Measurements from ENCODE around the gene MSRB3.
A peak's percentile ranks its signal among the peaks of the same experiment; 100 is the strongest.
"Not testable (repeated sequence)": the region's sequence is repeated elsewhere in the genome, so short reads cannot be mapped to it uniquely, and the experiment has no call there.

The MSRB3 gene

DNA sequence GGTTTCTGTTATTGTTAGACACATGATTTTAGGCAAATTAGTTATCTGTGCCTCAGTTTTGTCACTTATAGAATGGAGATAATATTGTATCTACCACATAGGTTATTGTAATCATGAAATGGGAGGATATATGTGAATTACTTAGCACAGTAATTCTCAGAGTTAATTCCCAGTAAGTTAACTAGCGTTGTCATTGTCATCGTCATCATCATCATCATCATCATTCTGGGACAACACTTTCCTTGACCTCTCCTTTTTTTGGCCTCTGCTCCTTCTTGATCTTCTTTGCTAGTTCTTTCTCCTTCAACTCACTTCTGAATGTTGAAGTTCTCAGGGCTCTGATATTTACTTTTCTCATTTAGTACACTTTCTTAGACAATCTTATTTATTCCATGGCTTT is 13.8 kb downstream of the MSRB3 start:
- FAIRE-seq, result no peak

DNA sequence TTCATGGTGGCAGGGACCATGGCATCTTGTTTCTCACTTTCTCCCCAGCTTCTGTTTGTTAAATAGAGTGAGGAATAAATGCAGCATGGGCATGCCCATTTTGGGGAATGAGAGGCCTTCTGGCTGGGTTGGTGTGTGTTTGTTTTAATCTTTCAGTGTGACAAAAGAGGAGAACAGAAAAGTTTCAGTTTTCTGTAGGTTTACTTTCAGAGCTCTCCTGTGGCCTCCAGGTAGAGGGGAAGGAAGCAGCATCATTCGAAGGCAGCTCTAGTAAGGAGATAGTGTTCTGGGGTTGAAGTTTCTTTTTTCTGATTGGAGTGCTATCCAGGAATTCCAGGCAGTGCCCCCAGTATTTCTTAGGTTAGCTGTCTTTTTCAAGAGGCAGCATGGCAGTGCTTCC is 15.3 kb downstream of the MSRB3 start:
- no peak for FAIRE-seq

DNA sequence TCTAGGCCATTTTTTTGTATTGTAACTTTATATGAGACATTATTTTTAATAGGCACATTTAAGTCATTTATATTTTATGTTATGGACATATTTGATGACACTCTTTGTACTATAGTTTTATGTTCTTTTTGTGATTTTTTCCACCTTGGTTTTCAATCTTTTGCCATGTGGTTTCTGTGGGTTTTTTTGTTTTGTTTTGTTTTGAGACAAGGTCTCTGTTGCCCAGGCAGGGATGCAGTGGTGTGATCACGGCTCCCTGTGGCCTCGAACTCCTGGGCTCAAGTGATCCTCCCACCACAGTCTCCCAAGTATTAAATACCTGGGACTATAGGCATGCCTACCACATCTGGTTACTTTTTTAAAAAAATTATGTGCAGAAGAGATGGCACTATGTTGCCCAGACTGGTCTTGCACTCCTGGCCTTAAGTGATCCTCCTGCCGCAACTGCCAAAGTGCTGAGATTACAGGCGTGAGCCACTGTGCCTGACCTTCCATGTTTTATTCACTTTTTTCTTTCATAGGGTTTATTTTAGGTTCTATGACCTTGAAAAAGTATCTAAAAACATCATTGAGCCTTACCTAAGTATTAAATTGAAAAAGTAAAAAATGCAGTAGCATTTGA is 16.3 kb downstream of the MSRB3 start:
- FAIRE-seq, result no peak

GRCh38 chr12:65296508-65297265 is 18.2 kb downstream of the MSRB3 start:
- FAIRE-seq, result no peak

DNA sequence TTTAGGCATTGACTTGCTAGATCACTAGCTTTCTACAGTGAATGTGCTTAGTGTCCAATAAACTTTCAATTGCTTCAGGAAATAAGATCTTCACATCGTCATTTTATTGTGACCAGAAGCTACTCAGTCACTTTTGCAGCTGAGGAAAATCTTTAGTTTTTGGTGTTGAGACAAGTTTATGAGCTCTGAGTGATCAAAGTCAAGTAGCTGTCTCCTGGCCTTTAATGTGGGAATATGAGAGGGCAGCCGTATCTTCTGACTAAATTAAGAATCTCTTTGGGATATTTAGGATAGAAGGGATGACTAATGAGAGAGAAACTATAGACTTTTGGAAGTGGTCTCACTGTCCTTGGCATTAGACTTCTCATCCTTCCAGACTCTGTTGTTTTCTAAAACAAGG is 21.6 kb downstream of the MSRB3 start:
- no peak for FAIRE-seq

- no peak for FAIRE-seq
Observed at GRCh38 chr12:65300679-65301349, 22.3 kb downstream of the MSRB3 start.

- no peak for FAIRE-seq
Observed at GRCh38 chr12:65302891-65303290, 24.4 kb downstream of the MSRB3 start.

GRCh38 chr12:65305346-65305950 is 27.0 kb downstream of the MSRB3 start:
- no peak for FAIRE-seq

GRCh38 chr12:65306366-65307168 is 28.1 kb downstream of the MSRB3 start:
- no peak for FAIRE-seq

DNA sequence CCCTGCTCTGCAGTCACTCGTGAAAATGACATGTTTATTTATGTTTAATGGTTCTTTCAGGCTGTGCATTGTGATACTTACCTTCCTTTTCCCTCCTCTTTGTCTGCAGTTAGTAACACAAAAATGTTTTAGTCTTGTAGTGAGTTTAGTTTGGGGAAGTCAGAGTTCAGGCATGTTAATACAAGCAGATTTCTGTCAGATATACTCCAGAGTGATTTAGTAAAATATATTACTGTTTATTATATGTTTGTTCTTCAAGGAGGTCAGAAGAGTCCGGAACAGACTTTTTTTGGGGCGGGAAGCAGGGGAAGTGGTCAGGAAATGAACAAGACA is 28.7 kb downstream of the MSRB3 start:
- no peak for FAIRE-seq

- FAIRE-seq, result no peak
Observed at GRCh38 chr12:65308006-65308405, 29.5 kb downstream of the MSRB3 start.

DNA sequence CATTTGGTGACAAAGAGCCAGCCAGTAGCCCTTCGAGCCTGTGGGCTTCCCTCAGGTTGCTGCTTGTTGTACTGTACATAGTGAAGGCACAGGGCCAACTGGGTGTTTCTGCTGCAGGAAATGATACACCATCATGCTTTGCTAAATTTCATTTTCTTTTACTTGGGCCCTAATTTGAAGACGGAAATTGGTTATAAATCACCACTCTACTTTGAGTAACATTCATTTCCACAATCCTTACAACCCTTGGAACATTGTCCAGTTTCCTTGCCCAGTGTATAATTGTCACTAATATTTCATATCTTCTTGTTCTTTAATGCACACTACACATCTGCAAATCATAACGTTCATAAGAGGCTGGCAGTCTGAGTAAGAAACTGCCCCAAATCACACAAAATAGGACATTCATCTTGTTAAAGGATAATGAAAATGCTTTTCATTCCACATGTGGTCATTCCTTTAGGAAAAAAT is 30.2 kb downstream of the MSRB3 start:
- no peak for FAIRE-seq

DNA sequence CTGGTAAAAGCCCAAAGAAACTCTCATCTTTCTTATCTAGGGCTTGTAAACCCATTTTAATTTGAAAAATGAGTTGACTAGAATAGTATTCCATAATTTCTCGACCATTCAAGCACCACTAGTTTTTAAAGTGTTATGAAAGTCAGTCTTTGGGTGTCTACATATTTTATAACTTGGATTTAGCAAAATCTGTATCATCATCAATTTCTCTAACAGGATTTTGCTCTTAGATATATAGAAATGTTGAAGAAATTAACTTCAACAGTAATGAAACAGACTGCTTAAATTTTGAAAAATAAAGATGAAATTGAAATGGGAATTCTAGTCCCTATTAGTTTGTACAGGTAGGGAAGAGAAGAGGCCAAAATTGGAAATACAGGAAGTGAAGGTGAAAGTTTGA is 32.8 kb downstream of the MSRB3 start:
- FAIRE-seq, result no peak

DNA sequence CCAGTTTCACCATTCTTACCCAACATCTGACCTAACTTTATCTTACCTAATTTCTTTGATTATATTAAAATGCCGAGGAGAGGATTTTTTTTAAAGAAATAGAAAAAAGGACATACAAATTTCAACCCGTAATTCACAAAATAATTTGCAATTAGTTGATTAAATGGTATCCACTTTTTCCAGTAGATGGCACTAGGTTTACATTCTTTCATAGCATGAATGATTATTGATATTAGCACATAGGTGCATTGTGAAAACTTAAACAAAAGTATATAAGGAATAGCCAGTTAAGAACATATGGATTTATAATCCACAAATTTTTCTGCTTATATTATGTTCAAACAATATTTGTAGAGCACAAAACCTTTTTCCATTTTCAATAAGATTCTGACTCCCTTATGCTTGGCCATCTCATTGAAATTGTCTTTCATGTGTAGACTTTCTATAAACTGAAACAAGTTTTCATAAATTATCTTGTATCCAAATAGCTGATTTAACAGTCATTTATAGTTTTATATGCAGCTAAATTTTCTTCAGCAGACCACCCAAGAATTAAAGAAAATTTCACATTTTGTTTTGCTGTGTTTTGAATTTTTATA is 35.3 kb downstream of the MSRB3 start:
- FAIRE-seq, result peak; percentile 98

GRCh38 chr12:65315238-65315637 is 36.8 kb downstream of the MSRB3 start:
- not testable (repeated sequence) for FAIRE-seq

DNA sequence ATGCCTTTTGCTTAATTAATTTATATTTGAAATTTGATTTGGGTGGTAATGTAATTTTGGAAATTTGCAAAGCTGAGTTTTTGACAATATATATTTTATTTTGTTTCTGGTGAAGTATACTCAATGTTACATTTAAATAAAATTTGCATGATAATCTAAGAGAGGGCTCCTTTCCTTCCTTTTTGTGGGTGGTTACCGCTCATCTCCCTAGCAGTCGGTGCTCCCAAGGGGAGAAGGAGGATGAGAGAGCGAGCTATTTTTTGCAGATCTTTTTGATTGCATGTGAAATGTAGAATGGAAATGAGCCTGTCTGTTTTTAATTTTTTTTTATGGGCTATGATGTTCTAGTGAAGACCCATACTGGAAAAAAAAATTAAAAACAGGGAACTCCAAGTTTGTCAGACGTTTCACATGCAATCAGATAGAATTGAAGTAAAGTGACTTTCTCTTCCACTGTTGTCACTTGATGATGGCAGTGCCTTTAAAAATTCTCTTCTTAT is 39.8 kb downstream of the MSRB3 start:
- no peak for FAIRE-seq

GRCh38 chr12:65319688-65320200 is 41.3 kb downstream of the MSRB3 start:
- FAIRE-seq, result no peak

DNA sequence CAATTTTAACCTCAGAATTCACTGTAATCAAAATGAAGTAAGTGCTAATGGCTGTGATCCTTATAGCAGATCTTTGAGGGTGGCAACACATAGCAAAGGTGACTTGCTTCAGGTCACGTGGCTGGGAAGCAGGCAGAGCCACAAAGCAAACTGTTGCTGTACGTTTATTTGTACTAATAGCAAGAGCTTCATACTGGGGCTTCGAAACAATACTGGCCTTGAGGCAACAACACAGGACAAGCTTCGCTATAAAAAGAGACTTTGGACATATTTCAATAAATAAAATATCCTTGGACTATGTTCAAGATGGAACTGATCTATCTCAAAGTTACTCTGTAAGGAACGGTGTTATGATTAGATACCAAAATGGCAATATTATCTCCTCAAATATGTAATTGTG is 44.6 kb downstream of the MSRB3 start:
- FAIRE-seq, result no peak

DNA sequence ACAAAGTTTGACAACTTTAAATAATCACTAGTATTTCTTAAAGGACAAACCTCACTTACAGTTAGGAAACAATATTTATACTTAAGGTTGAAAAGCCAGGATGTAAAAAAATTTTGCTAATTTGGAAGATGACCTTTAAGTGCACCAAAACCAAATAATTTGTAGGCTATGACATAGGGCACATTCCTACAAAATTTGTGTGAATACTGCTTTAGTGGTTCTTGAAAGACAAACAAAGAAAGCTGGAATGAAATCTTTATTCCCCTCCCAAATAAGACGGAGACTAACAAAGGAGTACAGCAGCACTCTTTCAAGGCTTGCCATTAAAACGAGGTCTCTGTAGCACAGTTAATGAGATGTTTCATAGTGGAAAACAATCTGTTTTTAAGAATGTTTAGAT is 45.6 kb downstream of the MSRB3 start:
- no peak for FAIRE-seq

- no peak for FAIRE-seq
Observed at GRCh38 chr12:65324551-65324950, 46.1 kb downstream of the MSRB3 start.

- FAIRE-seq, result no peak
Observed at GRCh38 chr12:65325183-65325582, 46.7 kb downstream of the MSRB3 start.

DNA sequence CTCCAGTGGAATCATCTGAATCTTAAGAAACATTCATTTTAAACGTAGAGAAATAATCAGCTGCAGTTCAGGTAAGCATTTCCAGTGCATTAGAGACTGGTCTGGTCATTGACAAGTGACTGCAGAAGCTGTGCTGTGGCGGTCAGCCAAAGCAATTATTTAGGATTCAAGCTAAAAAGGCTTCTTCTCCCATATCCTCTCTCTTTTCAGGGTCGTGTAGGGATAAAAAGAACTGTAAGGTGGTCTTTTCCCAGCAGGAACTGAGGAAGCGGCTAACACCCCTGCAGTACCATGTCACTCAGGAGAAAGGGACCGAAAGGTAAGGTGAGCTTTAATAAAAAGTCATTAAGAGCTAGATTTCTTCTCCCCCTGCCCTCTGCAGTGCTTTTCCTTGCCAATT is 48.1 kb downstream of the MSRB3 start:
- no peak for FAIRE-seq
